K562 (cell line): Measurements from ENCODE around the gene RHOBTB3. TPM values are rescaled to one million over a fixed set of nuclear protein-coding genes. Genes with fewer than 3 reads are reported as not detected.
A peak's percentile ranks its signal among the peaks of the same experiment; 100 is the strongest.

Experiments used
- BCOR ChIP-seq: fragments of 450-650 bp; IDR thresholded peaks from 2 replicates; pipeline ENCODE4 v1.6.1; 2016
- ERF ChIP-seq: fragments of 450-650 bp; formaldehyde crosslinking; IDR thresholded peaks from 2 replicates; pipeline ENCODE4 v1.4.0; 2020; ENCODE audit warnings: mild to moderate bottlenecking, mixed read lengths
- HMGN3 ChIP-seq: IDR thresholded peaks from 2 replicates; pipeline ENCODE4 v1.6.1; 2011; ENCODE audit warnings: borderline replicate concordance, low read depth, mild to moderate bottlenecking, mixed read lengths, low read length; ENCODE audit not compliant: insufficient read length; ENCODE audit errors: extremely low read depth
- MED1 ChIP-seq: sonication (generic); formaldehyde crosslinking; IDR thresholded peaks from 2 replicates; pipeline ENCODE4 v1.8.1; 2023; ENCODE audit warnings: missing genetic modification reagents, borderline replicate concordance
- MTA1 ChIP-seq: fragments of 450-650 bp; IDR thresholded peaks from 2 replicates; pipeline ENCODE4 v1.6.1; 2017; ENCODE audit warnings: borderline replicate concordance
- NR2C1 ChIP-seq, 2 experiments: fragments of 450-650 bp; IDR thresholded peaks; 2 replicates each; pipeline ENCODE4 v1.6.1; 2017; ENCODE audit warnings: mild to moderate bottlenecking in 2 of 2, antibody characterized with exemption in 1 of 2, inconsistent platforms in 1 of 2, missing compliant biosample characterization in 1 of 2, missing genetic modification characterization in 1 of 2
- PHF21A ChIP-seq: fragments of 450-650 bp; IDR thresholded peaks from 2 replicates; pipeline ENCODE4 v1.6.1; 2017; ENCODE audit warnings: low read depth, borderline replicate concordance
- RAD21 ChIP-seq, 2 experiments: fragments of 250-450 bp in 1 of 2; fragments of 450-650 bp in 1 of 2; sonication (Bioruptor Pico) in 1 of 2; formaldehyde crosslinking in 1 of 2; IDR thresholded peaks in 1 of 2; conservative IDR thresholded peaks in 1 of 2; 2 replicates each; pipeline versions ENCODE4 v1.4.0 to v1.8.0; 2020 to 2022; ENCODE audit warnings: mild to moderate bottlenecking in 2 of 2, moderate library complexity in 1 of 2
- RBFOX2 ChIP-seq: fragments of 200-400 bp; formaldehyde crosslinking; IDR thresholded peaks from 2 replicates; pipeline ENCODE4 v1.6.1; 2017; ENCODE audit warnings: low read depth, mild to moderate bottlenecking, low read length, moderate library complexity
- SOX6 ChIP-seq: fragments of 450-650 bp; IDR thresholded peaks from 2 replicates; pipeline ENCODE4 v1.6.1; 2014; ENCODE audit warnings: mild to moderate bottlenecking
- TAF9B ChIP-seq: fragments of 450-650 bp; IDR thresholded peaks from 2 replicates; pipeline ENCODE4 v1.6.1; 2018; ENCODE audit warnings: mild to moderate bottlenecking; ENCODE audit not compliant: partially characterized antibody
- ZMIZ1 ChIP-seq, 2 experiments: fragments of 150-350 bp in 1 of 2; IDR thresholded peaks; 2 replicates each; pipeline ENCODE4 v1.6.1; 2012 to 2016; ENCODE audit warnings: low read depth in 2 of 2, low read length in 2 of 2, mild to moderate bottlenecking in 1 of 2, moderate library complexity in 1 of 2
- ZNF431 ChIP-seq: sonication (generic); formaldehyde crosslinking; IDR thresholded peaks from 2 replicates; pipeline ENCODE4 v1.8.0; 2022; ENCODE audit warnings: mild to moderate bottlenecking, missing genetic modification reagents
- ZNF639 ChIP-seq, 2 experiments: fragments of 200-800 bp in 1 of 2; sonication (Bioruptor generic) in 1 of 2; sonication (generic) in 1 of 2; formaldehyde crosslinking in 1 of 2; IDR thresholded peaks in 1 of 2; conservative IDR thresholded peaks in 1 of 2; 2 replicates each; pipeline versions ENCODE4 v1.5.0 to v1.6.1; 2016 to 2020; ENCODE audit warnings: missing compliant biosample characterization in 1 of 2, missing genetic modification characterization in 1 of 2, missing genetic modification reagents in 1 of 2
- ZZZ3 ChIP-seq: fragments of 450-650 bp; IDR thresholded peaks from 2 replicates; pipeline ENCODE4 v1.6.1; 2016; ENCODE audit warnings: antibody characterized with exemption, mild to moderate bottlenecking, moderate library complexity
- polyA plus RNA-seq, 8 experiments: library from polyadenylated mRNA; depleted of rRNA in 4 of 8; stranded (reverse) in 5 of 8; unstranded in 3 of 8; fragments of >200 nt; fragmentation: Nextera tagmentation in 2 of 8; fragmentation: Illumina TruSeq in 1 of 8; extraction: Ambion mirVana in 2 of 8; extraction: Trizol in 1 of 8; gene quantifications; 2 replicates each; pipeline versions ENCODE4 v1.2.1 to v1.2.3, GENCODE V29; 2011 to 2014; ENCODE audit warnings: inconsistent platforms in 1 of 8, missing spikeins in 1 of 8
- total RNA-seq, 7 experiments: library from RNA; depleted of rRNA in 6 of 7; stranded (reverse); fragments of >200 nt in 6 of 7; fragmentation: Illumina TruSeq in 2 of 7; extraction: Trizol in 2 of 7; gene quantifications; 2 replicates each; pipeline versions ENCODE4 v1.2.1 to v1.2.3, GENCODE V29; 2011 to 2021; ENCODE audit warnings: low replicate concordance in 1 of 7
- TF ChIP-seq, protein P1 (sequence below), 2 experiments: IDR thresholded peaks; 2 replicates each; pipeline ENCODE4 v1.6.1; 2011; ENCODE audit warnings: borderline replicate concordance in 1 of 2, control low read depth in 1 of 2, low read depth in 1 of 2, low read length in 1 of 2, mild to moderate bottlenecking in 1 of 2, mixed read lengths in 1 of 2, moderate library complexity in 1 of 2; ENCODE audit not compliant: insufficient read depth in 1 of 2, insufficient read length in 1 of 2, poor library complexity in 1 of 2, severe bottlenecking in 1 of 2; ENCODE audit errors: extremely low read depth in 1 of 2
- TF ChIP-seq, protein P2 (sequence below): fragments of 200-800 bp; sonication (Bioruptor generic); IDR thresholded peaks from 2 replicates; pipeline ENCODE4 v1.6.1; 2017; ENCODE audit warnings: missing genetic modification characterization, missing compliant biosample characterization

RHOBTB3 gene
- total and polyA plus RNA-seq, 9 of the 15 experiments (the other 6 are each of a cell fraction or from before 2014, with no cell fraction given): 39.7 to 143 (median 115) TPM

DNA sequence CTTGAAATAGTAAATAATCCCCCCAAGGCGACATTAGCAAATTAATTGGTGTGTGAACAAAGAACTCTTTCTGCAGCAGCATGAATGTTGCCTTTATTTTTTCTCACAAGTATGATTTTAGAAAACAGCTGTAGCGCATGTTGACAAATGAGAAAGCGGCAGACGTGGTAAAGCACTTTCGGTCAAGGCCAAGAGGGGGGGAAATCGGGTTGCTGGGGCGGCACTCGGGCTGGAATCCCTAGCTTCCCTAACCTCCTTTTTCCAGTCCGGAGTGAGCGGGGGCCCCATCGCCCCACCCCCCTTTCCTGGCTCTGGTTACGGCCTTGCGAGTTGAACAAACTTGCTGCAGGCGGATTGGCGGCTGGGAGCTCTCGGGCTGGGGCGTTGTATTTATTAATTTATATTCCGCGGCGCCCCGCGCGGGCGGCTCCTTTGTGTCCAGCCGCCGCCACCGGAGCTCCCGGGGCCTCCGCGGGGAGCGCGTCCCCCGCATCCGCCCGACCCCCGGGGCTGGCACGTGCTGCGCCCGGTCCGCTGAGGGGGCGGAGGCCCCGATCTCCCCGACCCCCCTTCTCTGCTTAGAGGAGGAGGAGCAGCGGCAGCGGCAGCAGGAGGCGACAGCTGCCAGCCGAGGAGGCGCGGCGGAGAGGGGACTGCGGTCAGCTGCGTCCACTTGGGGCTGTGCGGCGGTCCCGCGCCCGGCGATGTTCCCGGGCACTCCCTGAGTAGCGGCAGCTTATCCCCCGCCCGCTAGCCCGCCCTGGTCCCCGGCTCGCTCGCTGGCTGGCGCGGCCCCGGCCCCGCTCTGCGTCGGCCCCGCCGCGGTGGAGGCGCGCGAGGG, at the start of gene RHOBTB3 (continued):
- TF ChIP-seq PHF21A (peak; percentile 85), MTA1 (0 out of 2 replicates have a peak, but pooled peaks have one; percentile 22), TAF9B (peak; percentile 50), ZNF639 (CRISPR knock-in tag; conservative IDR thresholded peaks at IDR 0.05 in 1 of 2, IDR thresholded peaks at IDR 0.05 in 1 of 2) (peak in 1 of 2 experiments; percentile 100; a peak in 2 of 4 replicates), ERF (CRISPR knock-in tag) (peak; percentile 85; the same call in 1 of the 2 replicates), NR2C1 (IDR thresholded peaks at IDR 0.05) (no peak), NR2C1 (tag; IDR thresholded peaks at IDR 0.05) (0 out of 2 replicates have a peak, but pooled peaks have one; percentile 13), ZNF431 (CRISPR knock-in tag) (peak; percentile 37; the same call in 1 of the 2 replicates), RAD21 (CRISPR knock-in tag; conservative IDR thresholded peaks at IDR 0.05 in 1 of 2, IDR thresholded peaks at IDR 0.05 in 1 of 2) (peak; percentile 27 to 37; a peak in 1 of 4 replicates), RBFOX2 (peak; percentile 96), MED1 (CRISPR knock-in tag) (no peak), HMGN3 (peak; percentile 99), ZMIZ1 (IDR thresholded peaks at IDR 0.05; ENCODE audit: low read depth in 2 of 2, low read length in 2 of 2) (0 out of 4 replicates have a peak, but pooled peaks of 1 of the 2 experiments have one; percentile 27), SOX6 (peak; percentile 82), ZZZ3 (no peak), BCOR (0 out of 2 replicates have a peak, but pooled peaks have one; percentile 44)
- TF ChIP-seq, protein P1, sequence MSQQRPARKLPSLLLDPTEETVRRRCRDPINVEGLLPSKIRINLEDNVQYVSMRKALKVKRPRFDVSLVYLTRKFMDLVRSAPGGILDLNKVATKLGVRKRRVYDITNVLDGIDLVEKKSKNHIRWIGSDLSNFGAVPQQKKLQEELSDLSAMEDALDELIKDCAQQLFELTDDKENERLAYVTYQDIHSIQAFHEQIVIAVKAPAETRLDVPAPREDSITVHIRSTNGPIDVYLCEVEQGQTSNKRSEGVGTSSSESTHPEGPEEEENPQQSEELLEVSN (IDR thresholded peaks at IDR 0.05; ENCODE audit: borderline replicate concordance in 1 of 2, extremely low read depth in 1 of 2, insufficient read depth in 1 of 2, insufficient read length in 1 of 2, low read depth in 1 of 2, low read length in 1 of 2, poor library complexity in 1 of 2, severe bottlenecking in 1 of 2): peak; percentile 7 to 73
- TF ChIP-seq, protein P2, sequence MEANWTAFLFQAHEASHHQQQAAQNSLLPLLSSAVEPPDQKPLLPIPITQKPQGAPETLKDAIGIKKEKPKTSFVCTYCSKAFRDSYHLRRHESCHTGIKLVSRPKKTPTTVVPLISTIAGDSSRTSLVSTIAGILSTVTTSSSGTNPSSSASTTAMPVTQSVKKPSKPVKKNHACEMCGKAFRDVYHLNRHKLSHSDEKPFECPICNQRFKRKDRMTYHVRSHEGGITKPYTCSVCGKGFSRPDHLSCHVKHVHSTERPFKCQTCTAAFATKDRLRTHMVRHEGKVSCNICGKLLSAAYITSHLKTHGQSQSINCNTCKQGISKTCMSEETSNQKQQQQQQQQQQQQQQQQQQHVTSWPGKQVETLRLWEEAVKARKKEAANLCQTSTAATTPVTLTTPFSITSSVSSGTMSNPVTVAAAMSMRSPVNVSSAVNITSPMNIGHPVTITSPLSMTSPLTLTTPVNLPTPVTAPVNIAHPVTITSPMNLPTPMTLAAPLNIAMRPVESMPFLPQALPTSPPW (CRISPR knock-in tag): peak; percentile 99
